ENCODE measurements around the gene OSGIN1.

The OSGIN1 gene

DNA sequence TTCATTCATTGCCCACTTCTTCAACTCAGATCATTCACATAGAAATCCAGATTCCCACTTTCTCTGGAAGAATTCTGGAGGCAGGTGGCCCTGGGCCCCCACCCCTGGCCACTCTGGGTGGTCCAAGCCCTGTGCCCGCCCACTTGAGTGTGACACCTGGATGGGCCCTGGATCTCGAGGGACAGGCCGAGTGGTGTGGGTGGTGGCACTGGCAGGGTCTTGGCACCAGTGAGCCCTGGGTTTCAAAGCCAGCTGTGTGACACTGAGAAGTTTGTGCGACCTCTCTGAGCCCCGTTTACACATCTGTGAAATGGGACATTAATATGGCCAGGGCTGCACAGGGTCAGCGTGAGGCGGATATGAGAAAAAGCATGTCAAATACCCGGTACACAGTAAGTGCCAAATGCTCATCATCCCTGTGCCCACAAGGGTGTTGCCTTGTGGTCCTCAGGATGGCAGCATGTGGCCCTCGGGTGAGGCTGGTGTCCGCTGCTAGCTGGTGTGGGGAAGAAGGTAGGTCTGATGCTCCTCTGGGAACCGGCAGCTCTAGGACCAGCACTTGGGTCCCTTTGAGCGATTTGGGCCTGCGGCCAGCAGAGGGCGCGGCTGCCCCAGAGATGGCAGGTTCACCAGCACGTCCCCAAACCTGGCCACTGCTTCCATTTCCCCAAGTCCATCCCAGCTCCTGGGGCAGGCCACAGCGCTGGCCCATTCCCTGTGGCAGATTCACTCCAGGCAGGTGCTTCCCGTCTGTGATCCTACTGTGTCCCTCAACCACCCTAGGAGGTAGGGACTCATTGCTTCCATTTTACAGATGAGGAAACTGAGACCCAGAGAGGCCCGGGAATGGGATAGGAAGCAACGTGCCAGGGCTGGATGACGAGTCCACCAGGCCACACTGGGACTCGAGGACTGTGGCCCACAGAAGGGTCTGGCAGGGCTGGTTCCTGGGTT is 3.6 kb downstream of the OSGIN1 start:
- ATAC-seq (ENCODE audit: insufficient read depth, low read depth) (peak; percentile 78), DNase-seq (peak; percentile 78)
- peaks cover 7% of the 10 kb centered on the region for H3K27me3 ChIP-seq (ENCODE audit: insufficient read depth, low read length, poor library complexity)
- peaks cover 11% of the 10 kb centered on the region for H3K4me1 ChIP-seq (ENCODE audit: insufficient read depth, low read length)
- no peaks in the 10 kb centered on the region for H3K9me3 ChIP-seq (ENCODE audit: insufficient read depth, low read length, severe bottlenecking)
- H3K9ac ChIP-seq (ENCODE audit: low read depth, low read length): no peak overlapping the region
- 0 out of 2 replicates have a peak overlapping the region, but pooled peaks have one; percentile 34 for H2AFZ ChIP-seq (ENCODE audit: low read depth, low read length)
- no peaks in the 10 kb centered on the region for H3K79me2 ChIP-seq (ENCODE audit: insufficient read depth, low read length)
- H3K4me2 ChIP-seq (ENCODE audit: insufficient read depth, low read length): no peak overlapping the region
- no peak overlapping the region for H3K27ac ChIP-seq (ENCODE audit: low read length)
- no peak overlapping the region for H3K4me3 ChIP-seq (ENCODE audit: low read depth in 1 of 2, low read length in 2 of 2)
- TF ChIP-seq, protein P1, sequence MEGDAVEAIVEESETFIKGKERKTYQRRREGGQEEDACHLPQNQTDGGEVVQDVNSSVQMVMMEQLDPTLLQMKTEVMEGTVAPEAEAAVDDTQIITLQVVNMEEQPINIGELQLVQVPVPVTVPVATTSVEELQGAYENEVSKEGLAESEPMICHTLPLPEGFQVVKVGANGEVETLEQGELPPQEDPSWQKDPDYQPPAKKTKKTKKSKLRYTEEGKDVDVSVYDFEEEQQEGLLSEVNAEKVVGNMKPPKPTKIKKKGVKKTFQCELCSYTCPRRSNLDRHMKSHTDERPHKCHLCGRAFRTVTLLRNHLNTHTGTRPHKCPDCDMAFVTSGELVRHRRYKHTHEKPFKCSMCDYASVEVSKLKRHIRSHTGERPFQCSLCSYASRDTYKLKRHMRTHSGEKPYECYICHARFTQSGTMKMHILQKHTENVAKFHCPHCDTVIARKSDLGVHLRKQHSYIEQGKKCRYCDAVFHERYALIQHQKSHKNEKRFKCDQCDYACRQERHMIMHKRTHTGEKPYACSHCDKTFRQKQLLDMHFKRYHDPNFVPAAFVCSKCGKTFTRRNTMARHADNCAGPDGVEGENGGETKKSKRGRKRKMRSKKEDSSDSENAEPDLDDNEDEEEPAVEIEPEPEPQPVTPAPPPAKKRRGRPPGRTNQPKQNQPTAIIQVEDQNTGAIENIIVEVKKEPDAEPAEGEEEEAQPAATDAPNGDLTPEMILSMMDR (IDR thresholded peaks at IDR 0.05; ENCODE audit: borderline replicate concordance, extremely low read depth, low read length, poor library complexity, severe bottlenecking): peak; percentile 94
- TF ChIP-seq EZH2 (IDR thresholded peaks at IDR 0.05; ENCODE audit: borderline replicate concordance, low read depth, low read length, severe bottlenecking): no peak
- no peaks in the 10 kb centered on the region for H3K36me3 ChIP-seq (ENCODE audit: insufficient read depth, low read length)
- H4K20me1 ChIP-seq (ENCODE audit: insufficient read depth, low read length): no peaks in the 10 kb centered on the region

DNA sequence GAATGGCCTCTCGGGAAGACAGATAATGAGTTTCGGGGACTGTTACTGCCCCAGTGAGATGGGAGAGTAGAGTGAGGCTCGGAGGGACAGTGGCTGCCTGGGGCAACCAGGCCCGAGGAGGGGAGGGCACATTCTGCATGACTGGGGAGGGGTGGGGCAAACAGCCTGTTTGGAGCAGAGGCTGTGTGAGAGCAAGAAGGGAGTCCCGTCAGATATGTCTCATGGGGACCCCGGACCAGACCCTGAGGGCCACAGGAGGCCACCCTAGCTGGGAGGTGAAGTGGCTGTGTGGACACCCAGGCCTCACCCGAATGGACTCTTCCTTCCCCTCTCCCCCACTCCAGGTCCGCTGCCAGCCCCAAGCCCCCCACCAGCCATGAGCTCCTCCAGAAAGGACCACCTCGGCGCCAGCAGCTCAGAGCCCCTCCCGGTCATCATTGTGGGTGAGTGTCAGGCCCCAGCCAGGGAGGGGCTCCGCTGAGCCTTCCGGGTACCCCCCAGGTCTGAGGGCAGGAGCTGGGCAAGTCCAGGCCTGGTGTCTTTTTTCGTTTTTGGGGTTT is 4.3 kb downstream of the OSGIN1 start:
- H3K9ac ChIP-seq (ENCODE audit: low read depth, low read length): no peak overlapping the region
- H3K4me3 ChIP-seq (ENCODE audit: low read depth in 1 of 2, low read length in 2 of 2): no peak overlapping the region
- H3K79me2 ChIP-seq (ENCODE audit: insufficient read depth, low read length): no peaks in the 10 kb centered on the region
- no peak for DNase-seq
- no peaks in the 10 kb centered on the region for H3K36me3 ChIP-seq (ENCODE audit: insufficient read depth, low read length)
- H3K4me2 ChIP-seq (ENCODE audit: insufficient read depth, low read length): no peak overlapping the region
- TF ChIP-seq, protein P1 (IDR thresholded peaks at IDR 0.05; ENCODE audit: borderline replicate concordance, extremely low read depth, low read length, poor library complexity, severe bottlenecking): no peak
- no peak for TF ChIP-seq EZH2 (IDR thresholded peaks at IDR 0.05; ENCODE audit: borderline replicate concordance, low read depth, low read length, severe bottlenecking)
- ATAC-seq (ENCODE audit: insufficient read depth, low read depth): no peak
- no peaks in the 10 kb centered on the region for H3K9me3 ChIP-seq (ENCODE audit: insufficient read depth, low read length, severe bottlenecking)
- peaks cover 7% of the 10 kb centered on the region for H3K27me3 ChIP-seq (ENCODE audit: insufficient read depth, low read length, poor library complexity)
- H3K4me1 ChIP-seq (ENCODE audit: insufficient read depth, low read length): peaks cover 11% of the 10 kb centered on the region
- 0 out of 2 replicates have a peak overlapping the region, but pooled peaks have one; percentile 34 for H2AFZ ChIP-seq (ENCODE audit: low read depth, low read length)
- H3K27ac ChIP-seq (ENCODE audit: low read length): no peak overlapping the region
- H4K20me1 ChIP-seq (ENCODE audit: insufficient read depth, low read length): no peaks in the 10 kb centered on the region

DNA sequence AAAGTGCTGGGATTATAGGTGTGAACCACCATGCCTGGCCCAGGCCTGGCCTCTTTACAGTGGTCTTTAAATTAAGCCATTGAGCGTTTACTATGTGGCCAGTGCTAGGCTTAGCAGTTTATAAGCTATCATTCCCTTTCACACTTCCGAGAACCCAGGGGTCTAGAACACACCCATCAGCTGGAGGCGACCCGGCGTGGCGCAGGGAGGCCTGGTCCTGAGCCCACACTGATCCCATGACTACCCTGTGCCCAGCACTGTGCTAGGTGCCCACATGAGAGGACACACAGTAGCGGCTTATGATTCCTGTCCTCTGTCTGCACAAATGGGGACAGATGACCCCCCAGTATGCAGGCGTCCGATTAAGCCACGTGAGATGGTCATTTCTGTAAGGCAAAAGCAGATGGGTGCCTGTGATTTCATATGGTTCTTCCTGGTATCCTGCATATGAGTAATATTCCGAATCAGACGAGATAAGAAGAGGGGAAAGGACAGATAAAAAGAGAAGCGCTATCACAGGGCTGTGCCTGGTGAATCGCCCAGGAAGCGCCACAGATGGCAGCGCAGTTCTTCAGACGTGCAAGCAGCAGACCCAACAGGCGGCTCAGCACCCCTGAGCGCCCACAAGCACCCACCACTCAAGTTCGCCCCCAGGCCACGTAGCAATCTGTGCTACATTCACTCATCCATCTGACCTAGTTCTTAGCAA is 5.3 kb downstream of the OSGIN1 start:
- no peak overlapping the region for H3K9ac ChIP-seq (ENCODE audit: low read depth, low read length)
- no peak for DNase-seq
- H3K79me2 ChIP-seq (ENCODE audit: insufficient read depth, low read length): no peaks in the 10 kb centered on the region
- no peak for ATAC-seq (ENCODE audit: insufficient read depth, low read depth)
- TF ChIP-seq, protein P1 (IDR thresholded peaks at IDR 0.05; ENCODE audit: borderline replicate concordance, extremely low read depth, low read length, poor library complexity, severe bottlenecking): no peak
- no peak for TF ChIP-seq EZH2 (IDR thresholded peaks at IDR 0.05; ENCODE audit: borderline replicate concordance, low read depth, low read length, severe bottlenecking)
- no peak overlapping the region for H3K27ac ChIP-seq (ENCODE audit: low read length)
- no peaks in the 10 kb centered on the region for H3K9me3 ChIP-seq (ENCODE audit: insufficient read depth, low read length, severe bottlenecking)
- H2AFZ ChIP-seq (ENCODE audit: low read depth, low read length): no peak overlapping the region
- H3K4me1 ChIP-seq (ENCODE audit: insufficient read depth, low read length): peaks cover 3% of the 10 kb centered on the region; the same call in 1 of the 2 replicates
- peaks cover 7% of the 10 kb centered on the region for H3K27me3 ChIP-seq (ENCODE audit: insufficient read depth, low read length, poor library complexity)
- H4K20me1 ChIP-seq (ENCODE audit: insufficient read depth, low read length): no peaks in the 10 kb centered on the region
- no peaks in the 10 kb centered on the region for H3K36me3 ChIP-seq (ENCODE audit: insufficient read depth, low read length)
- no peak overlapping the region for H3K4me3 ChIP-seq (ENCODE audit: low read depth in 1 of 2, low read length in 2 of 2)
- no peak overlapping the region for H3K4me2 ChIP-seq (ENCODE audit: insufficient read depth, low read length)
